A673 (cell line): ENCODE data around the gene EXOC2.

Source experiments
- EZH2 ChIP-seq: fragments of 200-600 bp; sonication (generic); IDR thresholded peaks from 2 replicates; pipeline ENCODE4 v1.6.1; 2017; ENCODE audit warnings: borderline replicate concordance, low read depth, mild to moderate bottlenecking, mixed read lengths, antibody characterized with exemption, low read length; ENCODE audit not compliant: poor library complexity, severe bottlenecking
- TF ChIP-seq, protein P1 (sequence below): fragments of 300-800, 200-600 bp; sonication (generic); conservative IDR thresholded peaks from 2 replicates; pipeline ENCODE4 v1.5.1; 2017; ENCODE audit warnings: low read depth, mild to moderate bottlenecking, antibody characterized with exemption, low read length, moderate library complexity, mixed read lengths

GRCh38 chr6:633611-634010 lies 59.3 kb downstream of the EXOC2 start:
- TF ChIP-seq, protein P1, sequence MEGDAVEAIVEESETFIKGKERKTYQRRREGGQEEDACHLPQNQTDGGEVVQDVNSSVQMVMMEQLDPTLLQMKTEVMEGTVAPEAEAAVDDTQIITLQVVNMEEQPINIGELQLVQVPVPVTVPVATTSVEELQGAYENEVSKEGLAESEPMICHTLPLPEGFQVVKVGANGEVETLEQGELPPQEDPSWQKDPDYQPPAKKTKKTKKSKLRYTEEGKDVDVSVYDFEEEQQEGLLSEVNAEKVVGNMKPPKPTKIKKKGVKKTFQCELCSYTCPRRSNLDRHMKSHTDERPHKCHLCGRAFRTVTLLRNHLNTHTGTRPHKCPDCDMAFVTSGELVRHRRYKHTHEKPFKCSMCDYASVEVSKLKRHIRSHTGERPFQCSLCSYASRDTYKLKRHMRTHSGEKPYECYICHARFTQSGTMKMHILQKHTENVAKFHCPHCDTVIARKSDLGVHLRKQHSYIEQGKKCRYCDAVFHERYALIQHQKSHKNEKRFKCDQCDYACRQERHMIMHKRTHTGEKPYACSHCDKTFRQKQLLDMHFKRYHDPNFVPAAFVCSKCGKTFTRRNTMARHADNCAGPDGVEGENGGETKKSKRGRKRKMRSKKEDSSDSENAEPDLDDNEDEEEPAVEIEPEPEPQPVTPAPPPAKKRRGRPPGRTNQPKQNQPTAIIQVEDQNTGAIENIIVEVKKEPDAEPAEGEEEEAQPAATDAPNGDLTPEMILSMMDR, result no peak
- no peak for TF ChIP-seq EZH2
